ENCODE measurements around the gene TECPR2. TPM values are rescaled to one million over a fixed set of nuclear protein-coding genes. Genes with fewer than 3 reads are reported as not detected.

Gene TECPR2
- total RNA-seq, 1 donor from 2014 or later: 19.9 TPM

DNA sequence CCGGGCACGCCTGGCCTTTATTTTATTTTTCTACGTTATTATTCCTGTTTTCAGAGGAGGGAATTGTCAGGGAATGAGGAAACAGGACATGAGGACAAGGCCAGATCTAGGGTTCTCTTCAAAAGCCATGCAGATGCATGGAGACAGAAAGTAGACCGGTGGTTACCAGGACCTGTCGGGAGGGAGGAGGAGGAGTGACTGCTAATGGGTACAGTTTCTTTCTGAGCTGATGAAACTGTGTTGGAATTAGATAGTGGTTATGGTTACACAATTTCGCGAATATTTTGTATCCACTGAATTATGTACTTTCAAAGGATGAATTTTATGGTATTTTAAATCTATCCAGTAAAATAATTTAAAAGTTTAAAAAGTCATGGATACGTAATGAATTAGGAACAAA lies 31.9 kb upstream of the TECPR2 start:
- Histone ChIP-seq H3K27ac (ENCODE audit: low read depth, low read length) (no peak overlapping the region), H3K4me2 (ENCODE audit: low read length) (no peak overlapping the region), H4K20me1 (ENCODE audit: insufficient read depth, low read length) (no peaks in the 10 kb centered on the region), H2AFZ (ENCODE audit: low read depth, low read length) (no peak overlapping the region), H3K4me1 (ENCODE audit: insufficient read depth, low read length) (no peaks in the 10 kb centered on the region), H3K4me3 (ENCODE audit: insufficient read depth, low read depth, low read length) (no peak overlapping the region), H3K9ac (ENCODE audit: low read length) (no peak overlapping the region), H3K79me2 (ENCODE audit: insufficient read depth, low read length) (no peaks in the 10 kb centered on the region), H3K27me3 (ENCODE audit: insufficient read depth, low read length) (no peaks in the 10 kb centered on the region), H3K36me3 (ENCODE audit: insufficient read depth, low read length) (peaks cover 4% of the 10 kb centered on the region), H3K9me3 (ENCODE audit: insufficient read depth, low read depth, low read length) (no peaks in the 10 kb centered on the region)
- Mint-ChIP-seq H3K4me3 (ENCODE audit: unreplicated experiment) (no peak overlapping the region), H3K27ac (ENCODE audit: unreplicated experiment) (no peak overlapping the region), H3K36me3 (ENCODE audit: low read depth, unreplicated experiment) (peaks cover 4% of the 10 kb centered on the region), H3K27me3 (ENCODE audit: low read depth, unreplicated experiment) (no peaks in the 10 kb centered on the region), H3K9me3 (ENCODE audit: unreplicated experiment) (no peaks in the 10 kb centered on the region), H3K4me1 (ENCODE audit: low read depth, unreplicated experiment) (no peaks in the 10 kb centered on the region)
- DNase-seq (ENCODE audit: low read depth) (no peak), FAIRE-seq (no peak)
- no peak for TF ChIP-seq CTCF (IDR thresholded peaks at IDR 0.05; ENCODE audit: insufficient read depth, low read depth, low read length)
- TF ChIP-seq EZH2 (IDR thresholded peaks at IDR 0.05; ENCODE audit: insufficient read depth, low read length): no peak

DNA sequence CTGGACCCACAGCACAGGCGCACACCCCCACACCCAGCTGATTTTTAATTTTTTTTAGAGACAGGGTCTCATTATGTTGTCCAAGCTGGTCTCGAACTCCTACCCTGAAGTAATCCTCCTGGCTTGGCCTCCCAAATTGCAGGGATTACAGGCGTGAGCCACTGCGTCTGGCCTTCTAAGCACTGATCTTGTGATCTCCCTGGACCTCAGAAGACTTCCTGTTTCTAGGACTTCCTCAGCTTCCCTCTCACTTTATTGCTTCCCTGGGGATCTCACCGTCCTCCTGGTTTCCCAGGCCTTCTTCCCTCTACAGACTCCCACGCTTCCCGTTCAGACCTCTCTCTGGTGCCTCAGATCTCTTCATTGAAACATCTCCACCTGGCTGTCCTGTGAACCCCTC lies 29.4 kb upstream of the TECPR2 start:
- no peaks in the 10 kb centered on the region for H3K9me3 Mint-ChIP-seq (ENCODE audit: unreplicated experiment)
- H3K27me3 ChIP-seq (ENCODE audit: insufficient read depth, low read length): no peaks in the 10 kb centered on the region
- H2AFZ ChIP-seq (ENCODE audit: low read depth, low read length): no peak overlapping the region
- H3K79me2 ChIP-seq (ENCODE audit: insufficient read depth, low read length): no peaks in the 10 kb centered on the region
- no peaks in the 10 kb centered on the region for H4K20me1 ChIP-seq (ENCODE audit: insufficient read depth, low read length)
- no peaks in the 10 kb centered on the region for H3K4me1 ChIP-seq (ENCODE audit: insufficient read depth, low read length)
- peaks cover 11% of the 10 kb centered on the region for H3K36me3 ChIP-seq (ENCODE audit: insufficient read depth, low read length)
- TF ChIP-seq EZH2 (IDR thresholded peaks at IDR 0.05; ENCODE audit: insufficient read depth, low read length): no peak
- TF ChIP-seq CTCF (IDR thresholded peaks at IDR 0.05; ENCODE audit: insufficient read depth, low read depth, low read length): no peak
- H3K4me2 ChIP-seq (ENCODE audit: low read length): no peak overlapping the region
- peaks cover 2% of the 10 kb centered on the region for H3K36me3 Mint-ChIP-seq (ENCODE audit: low read depth, unreplicated experiment)
- H3K4me1 Mint-ChIP-seq (ENCODE audit: low read depth, unreplicated experiment): no peaks in the 10 kb centered on the region
- no peak overlapping the region for H3K27ac ChIP-seq (ENCODE audit: low read depth, low read length)
- no peak overlapping the region for H3K4me3 Mint-ChIP-seq (ENCODE audit: unreplicated experiment)
- DNase-seq (ENCODE audit: low read depth): no peak
- no peaks in the 10 kb centered on the region for H3K9me3 ChIP-seq (ENCODE audit: insufficient read depth, low read depth, low read length)
- no peak overlapping the region for H3K9ac ChIP-seq (ENCODE audit: low read length)
- no peak for FAIRE-seq
- no peaks in the 10 kb centered on the region for H3K27me3 Mint-ChIP-seq (ENCODE audit: low read depth, unreplicated experiment)
- H3K4me3 ChIP-seq (ENCODE audit: insufficient read depth, low read depth, low read length): no peak overlapping the region
- H3K27ac Mint-ChIP-seq (ENCODE audit: unreplicated experiment): no peak overlapping the region

GRCh38 chr14:102333795-102334705 lies 28.7 kb upstream of the TECPR2 start:
- no peak overlapping the region for H2AFZ ChIP-seq (ENCODE audit: low read depth, low read length)
- Mint-ChIP-seq H3K36me3 (ENCODE audit: low read depth, unreplicated experiment) (peaks cover 2% of the 10 kb centered on the region), H3K27ac (ENCODE audit: unreplicated experiment) (no peak overlapping the region), H3K27me3 (ENCODE audit: low read depth, unreplicated experiment) (no peaks in the 10 kb centered on the region), H3K9me3 (ENCODE audit: unreplicated experiment) (no peaks in the 10 kb centered on the region), H3K4me3 (ENCODE audit: unreplicated experiment) (no peak overlapping the region), H3K4me1 (ENCODE audit: low read depth, unreplicated experiment) (no peaks in the 10 kb centered on the region)
- H3K27me3 ChIP-seq (ENCODE audit: insufficient read depth, low read length): no peaks in the 10 kb centered on the region
- H3K27ac ChIP-seq (ENCODE audit: low read depth, low read length): no peak overlapping the region
- no peak overlapping the region for H3K4me2 ChIP-seq (ENCODE audit: low read length)
- H4K20me1 ChIP-seq (ENCODE audit: insufficient read depth, low read length): no peaks in the 10 kb centered on the region
- no peaks in the 10 kb centered on the region for H3K79me2 ChIP-seq (ENCODE audit: insufficient read depth, low read length)
- FAIRE-seq: no peak
- H3K4me3 ChIP-seq (ENCODE audit: insufficient read depth, low read depth, low read length): no peak overlapping the region
- DNase-seq (ENCODE audit: low read depth): no peak
- H3K9me3 ChIP-seq (ENCODE audit: insufficient read depth, low read depth, low read length): no peaks in the 10 kb centered on the region
- no peak overlapping the region for H3K9ac ChIP-seq (ENCODE audit: low read length)
- no peaks in the 10 kb centered on the region for H3K4me1 ChIP-seq (ENCODE audit: insufficient read depth, low read length)
- TF ChIP-seq CTCF (IDR thresholded peaks at IDR 0.05; ENCODE audit: insufficient read depth, low read depth, low read length): no peak
- no peak for TF ChIP-seq EZH2 (IDR thresholded peaks at IDR 0.05; ENCODE audit: insufficient read depth, low read length)
- peaks cover 11% of the 10 kb centered on the region for H3K36me3 ChIP-seq (ENCODE audit: insufficient read depth, low read length)

Measured in astrocyte (in vitro differentiated cells and primary cell).